K562 (cell line): Measurements from ENCODE around the gene LTBP1. TPM values are rescaled to one million over a fixed set of nuclear protein-coding genes. Genes with fewer than 3 reads are reported as not detected.

Experiments used
- ASH1L ChIP-seq: fragments of 450-650 bp; IDR thresholded peaks from 2 replicates; pipeline ENCODE4 v1.6.1; 2018; ENCODE audit warnings: borderline replicate concordance, mild to moderate bottlenecking, low read depth; ENCODE audit not compliant: partially characterized antibody
- CBFA2T3 ChIP-seq: fragments of 450-650 bp; IDR thresholded peaks from 2 replicates; pipeline ENCODE4 v1.6.1; 2017
- DACH1 ChIP-seq: fragments of 450-650 bp; IDR thresholded peaks from 2 replicates; pipeline ENCODE4 v1.6.1; 2018; ENCODE audit not compliant: partially characterized antibody
- ELF1 ChIP-seq: fragments of 200-800 bp; sonication (Bioruptor generic); IDR thresholded peaks from 2 replicates; pipeline ENCODE4 v1.6.1; 2016; ENCODE audit warnings: missing genetic modification characterization, missing compliant biosample characterization
- FOXJ3 ChIP-seq: sonication (generic); formaldehyde crosslinking; IDR thresholded peaks from 2 replicates; pipeline ENCODE4 v1.4.0; 2020; ENCODE audit warnings: mild to moderate bottlenecking, missing genetic modification reagents
- KHSRP ChIP-seq: fragments of 450-650 bp; IDR thresholded peaks from 2 replicates; pipeline ENCODE4 v1.6.1; 2017
- MTA2 ChIP-seq: fragments of 450-650 bp; IDR thresholded peaks from 2 replicates; pipeline ENCODE4 v1.6.1; 2016; ENCODE audit warnings: low read depth
- NCOA1 ChIP-seq: fragments of 450-650 bp; IDR thresholded peaks from 2 replicates; pipeline ENCODE4 v1.6.1; 2016; ENCODE audit warnings: low read depth
- NFIX ChIP-seq: fragments of 250-450 bp; sonication (Bioruptor Pico); IDR thresholded peaks from 2 replicates; pipeline ENCODE4 v1.4.0; 2020; ENCODE audit warnings: low read depth, mild to moderate bottlenecking, moderate library complexity
- NR2F6 ChIP-seq: fragments of 450-650 bp; formaldehyde crosslinking; IDR thresholded peaks from 2 replicates; pipeline ENCODE4 v1.4.0; 2020; ENCODE audit warnings: mild to moderate bottlenecking
- POLR2AphosphoS5 ChIP-seq: IDR thresholded peaks from 2 replicates; pipeline ENCODE4 v1.6.1; 2011; ENCODE audit warnings: mild to moderate bottlenecking, low read depth, low read length, moderate library complexity; ENCODE audit not compliant: control insufficient read depth, insufficient read depth
- RBM39 ChIP-seq: fragments of 200-400 bp; formaldehyde crosslinking; optimal IDR thresholded peaks from 2 replicates; pipeline ENCODE3; 2018; ENCODE audit warnings: low read depth, low read length
- RFX1 ChIP-seq: fragments of 450-650 bp; IDR thresholded peaks from 2 replicates; pipeline ENCODE4 v1.6.1; 2016; ENCODE audit warnings: mild to moderate bottlenecking, moderate library complexity
- TCF15 ChIP-seq: fragments of 250-450 bp; sonication (Bioruptor Pico); IDR thresholded peaks from 2 replicates; pipeline ENCODE4 v1.8.0; 2022; ENCODE audit warnings: moderate library complexity, mild to moderate bottlenecking, inconsistent platforms
- TFAM ChIP-seq: fragments of 250-450 bp; sonication (Bioruptor Pico); conservative IDR thresholded peaks from 2 replicates; pipeline ENCODE4 v1.5.0; 2021; ENCODE audit warnings: mild to moderate bottlenecking, moderate library complexity
- ZBTB40 ChIP-seq, 2 experiments: fragments of 450-650 bp in 1 of 2; sonication (generic) in 1 of 2; formaldehyde crosslinking in 1 of 2; IDR thresholded peaks; 2 replicates each; pipeline versions ENCODE4 v1.7.1 to v1.9.0; 2016 to 2022; ENCODE audit warnings: inconsistent platforms in 1 of 2, mild to moderate bottlenecking in 1 of 2, missing genetic modification reagents in 1 of 2
- ZFP36 ChIP-seq: fragments of 150-350 bp; IDR thresholded peaks from 2 replicates; pipeline ENCODE4 v1.6.1; 2018; ENCODE audit warnings: low read length, low read depth; ENCODE audit not compliant: partially characterized antibody
- ZFX ChIP-seq: sonication (generic); formaldehyde crosslinking; IDR thresholded peaks from 2 replicates; pipeline ENCODE4 v1.8.0; 2022; ENCODE audit warnings: mild to moderate bottlenecking, missing genetic modification reagents, moderate library complexity
- ZNF583 ChIP-seq: fragments of 250-450 bp; sonication (Bioruptor Pico); IDR thresholded peaks from 2 replicates; pipeline ENCODE4 v1.4.0; 2020
- ZNF699 ChIP-seq: fragments of 250-450 bp; sonication (Bioruptor Pico); IDR thresholded peaks from 2 replicates; pipeline ENCODE4 v1.8.0; 2021; ENCODE audit warnings: mild to moderate bottlenecking, moderate library complexity; ENCODE audit not compliant: insufficient replicate concordance
- polyA plus RNA-seq, 8 experiments: library from polyadenylated mRNA; depleted of rRNA in 4 of 8; stranded (reverse) in 5 of 8; unstranded in 3 of 8; fragments of >200 nt; fragmentation: Nextera tagmentation in 2 of 8; fragmentation: Illumina TruSeq in 1 of 8; extraction: Ambion mirVana in 2 of 8; extraction: Trizol in 1 of 8; gene quantifications; 2 replicates each; pipeline versions ENCODE4 v1.2.1 to v1.2.3, GENCODE V29; 2011 to 2014; ENCODE audit warnings: inconsistent platforms in 1 of 8, missing spikeins in 1 of 8
- total RNA-seq, 7 experiments: library from RNA; depleted of rRNA in 6 of 7; stranded (reverse); fragments of >200 nt in 6 of 7; fragmentation: Illumina TruSeq in 2 of 7; extraction: Trizol in 2 of 7; gene quantifications; 2 replicates each; pipeline versions ENCODE4 v1.2.1 to v1.2.3, GENCODE V29; 2011 to 2021; ENCODE audit warnings: low replicate concordance in 1 of 7

LTBP1 gene
- total and polyA plus RNA-seq, 9 of the 15 experiments (the other 6 are each of a cell fraction or from before 2014, with no cell fraction given) = 3.6 to 16.4 (median 8.5) TPM

DNA sequence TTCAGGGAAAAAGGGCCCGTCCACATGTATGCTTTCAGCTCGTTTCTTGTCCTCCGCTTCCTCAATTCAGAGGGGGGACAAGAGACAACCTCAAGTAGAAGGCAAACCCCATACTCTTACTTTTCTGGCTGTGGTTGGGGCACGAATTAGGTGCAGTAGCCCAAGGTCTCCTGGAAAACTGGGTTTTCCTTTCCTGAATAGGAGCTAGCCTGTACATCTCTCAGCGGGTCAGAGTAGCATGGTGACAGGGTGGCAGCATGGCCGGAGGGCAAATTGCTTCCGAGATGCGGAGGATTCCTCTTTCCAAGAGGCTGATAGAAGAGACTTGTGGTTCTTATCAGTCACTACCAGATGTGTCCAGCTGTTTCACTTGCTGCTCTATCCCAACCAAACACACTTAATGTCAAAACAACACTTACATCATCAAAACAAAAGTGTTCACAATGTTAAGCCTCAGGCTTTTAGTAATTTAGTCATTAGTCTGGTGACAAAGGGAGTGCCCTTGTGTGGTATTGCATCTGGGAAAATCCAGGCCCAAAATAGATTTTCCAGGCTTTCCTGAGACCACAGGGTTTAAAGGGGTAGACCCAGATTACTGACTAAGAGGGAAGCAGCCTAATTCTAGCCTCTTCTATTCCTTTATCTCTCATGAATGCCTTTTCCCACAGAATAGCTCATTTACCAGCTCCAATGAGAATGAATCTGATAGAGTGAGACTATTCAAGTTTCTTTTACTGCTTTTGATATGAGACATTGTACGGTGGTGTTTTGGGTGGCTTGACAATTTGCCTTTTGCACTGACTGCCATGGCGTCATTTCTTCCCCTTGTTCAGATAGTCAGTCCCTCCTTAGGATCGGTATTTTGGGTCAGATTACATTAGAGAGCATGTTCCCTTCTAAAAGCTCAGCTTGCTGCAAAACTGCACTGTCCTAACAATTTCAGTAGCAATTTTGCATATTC, 162.0 kb downstream of the LTBP1 start (continued):
- TF ChIP-seq ZBTB40 (IDR thresholded peaks at IDR 0.05) (peak; percentile 49; the same call in 1 of the 2 replicates), ZBTB40 (CRISPR knock-in tag; IDR thresholded peaks at IDR 0.05) (no peak), POLR2AphosphoS5 (peak; percentile 97), ZFX (CRISPR knock-in tag) (peak; percentile 45; the same call in 1 of the 2 replicates), ELF1 (tag) (peak; percentile 55; the same call in 1 of the 2 replicates), ZNF583 (no peak; the same call in 1 of the 2 replicates), NFIX (CRISPR knock-in tag) (no peak), MTA2 (peak; percentile 97), DACH1 (peak; percentile 98), TCF15 (no peak), CBFA2T3 (peak; percentile 99), ZFP36 (peak; percentile 3), RFX1 (no peak; the same call in 1 of the 2 replicates), TFAM (no peak), NCOA1 (peak; percentile 85), ASH1L (no peak), FOXJ3 (CRISPR knock-in tag) (no peak), RBM39 (no peak), ZNF699 (CRISPR knock-in tag) (no peak), NR2F6 (no peak), KHSRP (peak; percentile 75)
